GM03348 (cell line): Measurements from ENCODE around the gene MAPKAP1.
A peak's percentile ranks its signal among the peaks of the same experiment; 100 is the strongest.

ENCODE experiments used
- DNase-seq: peaks from one replicate; pipeline ENCODE4 v3.0.0; 2012; ENCODE audit warnings: low spot score

Gene MAPKAP1

DNA sequence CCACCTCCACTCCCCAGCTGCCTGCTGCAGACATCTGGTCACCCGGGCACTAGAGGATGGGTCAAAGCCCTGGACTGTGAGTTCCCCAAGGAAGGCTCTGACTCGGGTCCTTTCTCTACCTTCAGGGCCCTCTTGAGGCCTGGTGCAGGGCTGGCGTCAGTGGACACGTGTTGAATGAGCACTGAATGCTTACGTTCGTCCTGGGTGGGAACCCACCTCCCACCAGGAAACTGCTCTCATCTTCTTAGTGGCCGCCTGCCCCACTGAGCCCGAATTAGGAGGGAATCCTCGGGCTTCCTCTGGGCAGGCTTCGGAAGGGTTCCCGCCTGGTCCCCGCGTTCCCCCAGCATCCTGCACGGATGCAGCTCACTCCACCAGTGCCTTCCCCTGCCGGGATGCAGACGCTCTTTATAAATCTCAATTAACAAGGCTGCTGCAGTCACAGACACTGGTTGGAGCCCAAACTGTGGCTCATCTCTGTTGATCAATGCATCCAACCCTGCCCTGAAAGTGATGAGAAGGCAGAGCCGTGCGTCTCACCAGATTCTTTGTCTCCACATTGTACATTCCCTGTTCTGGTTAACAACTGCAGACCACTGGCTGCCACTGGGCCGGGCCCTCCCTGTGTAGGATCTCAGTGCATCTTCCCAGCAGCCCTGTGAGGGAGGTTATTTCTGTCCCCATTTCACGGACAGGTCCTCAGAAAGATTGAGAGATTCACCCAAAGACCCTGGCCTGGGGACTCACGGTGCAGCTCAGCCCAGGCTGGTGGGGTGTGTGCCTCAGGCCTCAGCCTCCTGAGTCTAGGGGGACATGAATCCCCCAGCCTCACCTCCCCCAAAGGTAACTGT, 276.6 kb downstream of the MAPKAP1 start:
- DNase-seq: no peak

DNA sequence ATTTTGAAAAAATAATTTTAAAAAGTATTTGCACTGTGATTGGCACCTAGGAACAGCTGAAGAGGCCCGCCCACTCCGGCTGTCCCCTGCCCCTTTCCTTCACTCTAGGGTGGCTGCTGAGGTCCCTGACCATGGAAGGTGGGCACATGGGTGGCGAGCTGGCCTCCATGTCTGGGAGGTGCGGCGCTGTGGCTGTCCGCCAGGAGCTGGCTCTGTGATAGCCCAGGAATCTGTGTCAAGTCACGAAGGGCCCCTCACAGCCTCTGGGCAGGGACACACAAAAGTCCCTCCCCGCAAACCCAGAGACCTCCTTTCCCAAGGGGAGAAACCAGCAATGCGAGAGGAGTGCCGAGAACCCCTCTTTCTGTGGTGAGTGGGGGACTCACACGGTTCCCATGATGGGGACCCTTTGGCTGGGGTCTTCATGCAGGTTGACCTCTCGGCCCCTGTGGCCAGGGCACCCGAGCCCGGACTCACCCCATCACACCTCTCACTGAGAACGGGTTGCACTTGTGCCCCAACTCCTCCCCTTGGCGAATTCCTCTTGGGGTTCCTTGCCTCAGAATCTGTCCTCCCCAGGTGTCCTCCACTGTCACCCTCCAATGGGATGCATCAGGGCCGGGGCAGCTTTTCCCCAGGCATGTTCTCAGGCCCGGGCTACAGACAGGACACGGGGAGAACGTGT, 277.4 kb downstream of the MAPKAP1 start:
- no peak for DNase-seq

DNA sequence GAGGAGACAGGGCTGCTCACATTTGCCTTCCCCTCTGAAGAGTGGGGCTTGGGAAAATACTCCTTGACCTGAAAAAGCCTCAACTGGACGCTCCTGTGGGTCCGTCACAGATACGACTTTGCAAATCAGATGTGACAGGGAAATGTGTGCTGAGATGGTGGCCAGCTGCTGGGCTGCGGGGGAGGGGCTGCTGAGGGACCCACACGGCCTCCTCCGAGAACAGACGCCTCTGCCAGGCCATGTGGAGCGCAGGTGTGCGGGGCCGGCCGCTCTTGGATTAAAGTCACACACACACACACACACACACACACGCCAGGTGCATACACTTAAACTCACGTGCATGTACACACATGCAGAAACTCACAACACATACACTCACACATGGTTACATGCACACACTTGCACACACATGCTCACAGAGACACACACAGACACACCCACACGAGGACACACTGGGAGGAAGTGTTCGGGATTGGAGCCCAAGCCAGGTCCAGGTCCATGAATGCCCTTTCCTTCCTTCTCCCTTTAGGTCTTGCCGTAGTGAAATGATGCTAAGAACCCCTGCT, 278.0 kb downstream of the MAPKAP1 start:
- no peak for DNase-seq

DNA sequence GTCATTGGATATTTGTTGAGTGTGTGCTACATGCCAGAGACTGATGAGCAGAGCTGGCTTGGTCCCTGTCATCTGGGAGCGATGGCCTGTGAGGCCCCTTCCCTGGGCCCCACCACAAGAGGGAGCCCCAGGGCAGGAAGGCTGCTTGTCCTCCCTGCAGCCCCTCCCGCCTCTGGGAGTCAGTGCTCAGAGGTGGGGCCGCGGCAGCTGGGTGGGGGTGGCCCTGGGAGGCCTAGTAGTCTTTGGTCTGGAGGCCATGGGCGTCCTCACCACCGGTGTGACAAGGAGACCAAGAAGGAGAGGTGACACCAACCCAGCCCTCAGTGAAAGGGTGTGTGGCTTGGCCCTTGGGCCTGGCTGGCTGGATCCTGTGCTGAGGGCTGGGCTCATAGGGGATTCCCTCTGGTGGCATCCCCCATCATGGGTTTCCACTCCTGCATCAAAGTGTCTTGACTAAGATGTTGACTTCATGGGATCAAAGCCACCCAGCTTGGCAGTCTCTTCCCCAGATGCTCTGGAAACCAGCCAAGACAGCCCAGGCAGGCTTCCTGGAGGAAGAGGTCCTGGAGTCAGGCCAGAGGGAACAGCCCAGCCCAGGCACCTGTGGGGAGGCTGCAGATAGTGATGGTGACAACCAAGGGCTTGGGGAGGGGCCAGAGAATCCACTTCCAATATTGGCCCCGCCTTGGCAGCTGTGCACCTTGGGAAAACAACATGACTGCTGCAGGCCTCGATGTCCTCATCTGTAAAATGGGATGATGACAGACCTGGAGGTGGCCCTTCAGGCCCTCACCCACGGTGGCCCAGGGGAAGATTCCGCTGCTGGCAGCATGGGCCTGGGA, 278.7 kb downstream of the MAPKAP1 start:
- DNase-seq: peak; percentile 54

DNA sequence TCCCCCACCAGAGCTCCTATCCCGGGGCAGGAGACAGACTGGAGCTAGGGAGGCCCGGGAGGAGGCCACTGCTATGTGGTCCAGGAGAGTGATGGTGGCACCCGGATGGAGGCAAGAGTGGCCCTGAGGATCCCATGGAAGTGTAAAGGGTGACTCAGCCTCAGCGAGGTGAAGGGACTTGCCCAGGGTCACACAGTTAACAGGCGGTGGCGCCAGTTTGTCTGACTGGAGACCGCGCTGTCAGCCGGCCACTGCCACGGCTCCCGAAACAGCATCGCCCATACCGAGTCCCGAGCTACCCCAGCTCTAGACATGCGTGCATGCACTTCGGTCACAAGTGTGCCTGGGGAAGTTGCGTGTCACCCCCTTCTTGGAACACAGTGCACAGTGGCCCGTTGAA, 279.5 kb downstream of the MAPKAP1 start:
- DNase-seq: no peak

DNA sequence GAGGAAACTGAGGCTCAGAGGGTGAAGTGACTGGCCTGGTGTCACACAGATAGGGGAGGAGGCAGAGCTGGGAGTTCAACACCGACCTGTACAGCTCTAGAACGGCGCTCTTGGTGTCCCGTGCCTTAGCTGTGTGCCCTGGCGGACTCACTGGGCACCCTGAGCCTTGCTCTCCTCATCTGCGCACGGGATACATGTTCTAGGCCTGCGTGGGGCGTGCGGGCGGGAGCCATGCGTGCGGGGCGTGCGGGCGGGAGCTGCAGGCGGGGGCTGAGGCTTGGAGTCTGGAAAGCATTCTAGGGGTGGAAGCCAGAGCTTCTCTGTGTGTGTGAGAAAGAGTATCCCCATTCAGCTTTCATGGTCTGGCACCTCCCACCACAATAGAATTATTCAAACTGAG, 280.1 kb downstream of the MAPKAP1 start:
- DNase-seq: no peak

DNA sequence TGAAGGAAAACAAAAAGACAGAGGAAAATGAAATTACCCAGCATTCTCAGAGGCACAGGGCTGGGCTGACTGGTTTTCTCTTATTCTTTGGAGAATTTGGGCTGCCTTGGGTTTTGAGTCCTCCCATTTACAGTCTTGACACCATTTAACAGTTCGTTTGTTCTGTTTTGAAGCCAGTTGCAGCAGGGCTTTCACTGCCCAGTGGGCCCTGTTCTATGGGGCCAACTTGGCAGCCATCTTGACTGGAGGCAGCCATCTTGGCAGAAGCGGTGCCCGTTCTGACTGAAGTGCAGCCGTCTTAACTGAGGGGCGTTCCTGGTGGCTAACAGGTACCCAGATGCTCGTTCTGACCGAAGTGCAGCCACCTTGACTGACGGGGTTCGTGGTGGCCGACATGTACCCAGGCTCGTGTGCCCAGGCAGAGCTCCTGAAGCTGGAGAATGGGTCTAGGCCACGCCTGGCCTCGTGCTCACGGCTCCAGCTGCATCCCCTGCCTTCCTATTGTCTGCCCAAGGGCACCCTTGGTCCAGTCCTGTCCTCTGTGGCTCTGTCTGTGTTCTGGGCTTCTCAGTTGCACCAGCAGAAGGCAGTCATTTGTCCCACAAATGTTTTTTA, 281.0 kb downstream of the MAPKAP1 start:
- DNase-seq: no peak

DNA sequence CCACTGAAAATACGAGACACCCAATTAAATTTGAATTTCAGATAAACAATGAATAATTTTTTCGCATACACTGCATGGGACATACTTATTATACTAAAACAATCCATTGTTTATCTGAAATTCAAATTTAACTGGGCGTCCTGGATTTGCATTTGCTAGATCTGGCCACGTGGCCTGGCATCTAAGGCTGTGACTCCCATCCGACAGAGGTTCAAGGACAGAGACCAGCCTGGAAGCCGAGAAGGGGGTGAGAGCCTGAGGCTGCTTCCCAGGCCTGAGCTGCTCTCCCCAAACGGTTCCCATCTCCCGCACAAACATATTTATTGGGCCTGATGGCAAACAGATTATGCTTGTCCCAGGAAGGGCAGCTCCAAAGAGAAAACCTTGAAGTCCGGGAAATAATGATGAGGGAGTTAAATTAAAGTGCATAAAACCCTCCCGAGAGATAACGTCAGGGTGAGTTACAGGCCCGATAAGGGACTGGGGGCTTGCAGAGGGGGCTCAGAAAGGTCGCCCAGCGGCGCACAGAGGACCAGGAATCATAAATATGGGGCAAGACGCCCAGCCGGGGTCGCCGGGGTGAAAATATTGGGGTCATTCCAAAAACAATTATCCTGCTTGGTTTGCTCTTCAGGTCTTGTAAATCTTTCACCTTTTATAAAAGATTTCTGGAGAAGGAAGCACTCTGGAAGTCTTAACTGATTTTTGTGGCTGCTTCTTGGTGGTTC, 281.7 kb downstream of the MAPKAP1 start:
- DNase-seq: no peak

DNA sequence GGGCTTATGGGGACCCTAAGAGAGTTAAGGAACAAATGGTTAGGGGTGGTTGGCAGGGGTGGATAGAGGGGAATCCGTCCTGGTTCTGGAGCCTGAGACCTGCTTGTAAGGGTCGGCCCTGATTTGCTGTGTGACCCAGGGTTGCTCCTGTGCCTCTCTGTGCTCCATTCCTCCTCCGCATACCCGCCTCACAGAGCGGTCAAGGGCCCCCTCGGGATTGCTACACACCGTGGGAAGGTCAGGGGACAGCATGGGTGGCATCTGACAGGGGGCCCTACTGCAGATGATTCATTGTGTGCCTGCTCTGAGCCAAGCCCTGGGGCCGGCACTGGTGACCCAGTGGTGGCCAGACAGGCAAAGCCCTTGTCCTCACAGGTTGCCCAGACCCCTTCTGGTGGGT, 283.0 kb downstream of the MAPKAP1 start:
- no peak for DNase-seq

DNA sequence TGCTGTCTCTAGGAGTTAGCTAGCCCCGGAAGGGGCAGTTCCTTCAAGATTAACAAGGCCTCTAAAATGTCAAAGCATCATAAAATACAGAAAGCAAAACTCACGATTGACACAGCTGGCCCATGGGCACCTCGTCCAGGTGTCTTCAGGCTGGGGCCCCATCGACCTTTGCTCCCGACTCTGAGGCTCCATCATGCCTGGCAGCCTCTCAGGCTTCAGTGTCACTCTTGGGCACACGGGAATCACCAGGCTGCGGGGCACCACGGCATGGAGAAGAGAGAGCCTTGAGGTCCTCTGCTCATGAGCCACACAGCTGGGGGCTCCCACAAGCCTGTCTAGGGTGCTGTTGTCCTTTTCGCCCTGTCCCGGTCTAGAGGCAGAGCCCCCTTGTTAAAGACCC, 284.2 kb downstream of the MAPKAP1 start:
- DNase-seq: no peak

DNA sequence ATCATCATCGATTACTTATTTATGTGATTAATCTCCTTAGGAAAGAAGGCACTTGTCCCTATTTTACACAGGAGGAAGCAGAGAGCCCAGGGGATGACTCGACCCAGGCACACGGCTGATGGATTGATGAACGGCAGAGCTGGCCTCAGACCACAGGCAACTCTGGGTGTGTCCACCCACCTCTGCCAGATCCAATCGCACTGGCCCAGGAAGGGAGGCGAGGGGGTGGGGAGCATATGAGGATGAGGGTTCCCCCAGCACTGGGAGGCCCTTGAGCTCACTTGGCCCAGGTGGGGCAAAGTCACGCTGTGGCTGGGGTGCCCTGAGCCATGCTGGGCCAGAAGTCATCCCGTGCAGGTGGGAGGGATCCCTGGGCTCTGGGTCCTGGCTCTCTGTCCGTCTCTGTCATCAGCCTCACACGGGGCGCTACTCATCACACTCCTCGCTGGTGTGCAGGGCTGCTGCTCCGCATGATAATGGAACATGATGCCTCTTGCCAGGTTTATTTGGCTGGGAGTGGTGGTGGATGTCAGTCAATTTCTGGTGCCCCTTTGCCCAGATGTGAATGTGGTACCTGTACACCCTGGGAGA, 285.3 kb downstream of the MAPKAP1 start:
- no peak for DNase-seq

DNA sequence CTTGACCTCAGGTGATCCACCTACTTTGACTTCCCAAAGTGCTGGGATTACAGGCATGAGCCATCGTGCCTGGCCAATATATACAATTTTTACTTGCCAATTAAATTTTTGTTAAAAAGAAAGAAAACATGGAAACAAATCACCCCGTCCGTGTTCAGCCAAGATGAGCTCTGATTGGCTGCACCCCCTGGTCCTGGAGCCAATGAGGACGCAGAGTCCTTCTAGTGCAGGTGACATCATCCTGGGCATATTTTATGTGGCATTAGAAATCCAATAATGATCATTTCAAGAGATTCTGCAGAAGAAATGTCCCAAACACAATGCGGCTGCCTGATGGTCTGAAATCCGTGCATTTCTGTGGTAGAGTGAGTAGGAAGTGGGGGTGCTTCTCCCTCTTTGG, 285.8 kb downstream of the MAPKAP1 start:
- no peak for DNase-seq

DNA sequence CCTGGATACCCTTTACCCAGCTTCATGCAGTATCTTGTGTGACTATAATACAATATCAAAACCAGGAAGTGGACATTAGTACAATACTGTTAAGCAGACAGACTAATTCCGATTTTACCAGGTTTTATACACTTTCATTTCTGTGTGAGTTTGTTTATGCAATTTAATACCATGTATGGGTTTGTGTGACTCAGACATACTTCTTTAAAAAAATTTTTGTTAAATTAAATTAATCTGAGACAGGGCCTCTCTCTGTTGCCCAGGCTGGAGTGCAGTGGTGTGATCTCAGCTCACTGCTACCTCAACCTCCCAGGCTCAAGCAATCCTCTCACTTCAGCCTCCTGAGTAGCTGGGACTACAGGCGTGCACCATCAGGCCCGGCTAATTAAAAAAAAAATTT, 288.6 kb downstream of the MAPKAP1 start:
- DNase-seq: no peak

DNA sequence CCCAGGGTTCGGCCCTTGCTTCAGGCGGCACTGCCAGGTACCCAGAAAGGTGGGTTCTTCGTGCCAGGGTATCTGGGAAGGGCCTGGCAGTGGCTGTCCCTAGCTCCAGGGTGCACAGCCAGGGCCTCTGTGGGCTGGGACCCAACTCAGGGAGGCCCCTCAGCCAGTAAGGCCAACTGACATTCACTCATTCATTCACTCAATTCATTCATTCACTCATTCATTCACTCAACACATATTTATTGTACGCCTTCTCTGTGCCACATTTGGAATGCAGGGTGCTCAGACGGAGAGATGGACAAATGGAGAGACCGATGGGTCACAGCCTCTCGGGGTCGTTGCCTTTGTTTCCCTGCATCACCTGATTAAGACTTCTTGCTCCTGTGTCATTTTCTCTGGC, 290.5 kb downstream of the MAPKAP1 start:
- DNase-seq: no peak

DNA sequence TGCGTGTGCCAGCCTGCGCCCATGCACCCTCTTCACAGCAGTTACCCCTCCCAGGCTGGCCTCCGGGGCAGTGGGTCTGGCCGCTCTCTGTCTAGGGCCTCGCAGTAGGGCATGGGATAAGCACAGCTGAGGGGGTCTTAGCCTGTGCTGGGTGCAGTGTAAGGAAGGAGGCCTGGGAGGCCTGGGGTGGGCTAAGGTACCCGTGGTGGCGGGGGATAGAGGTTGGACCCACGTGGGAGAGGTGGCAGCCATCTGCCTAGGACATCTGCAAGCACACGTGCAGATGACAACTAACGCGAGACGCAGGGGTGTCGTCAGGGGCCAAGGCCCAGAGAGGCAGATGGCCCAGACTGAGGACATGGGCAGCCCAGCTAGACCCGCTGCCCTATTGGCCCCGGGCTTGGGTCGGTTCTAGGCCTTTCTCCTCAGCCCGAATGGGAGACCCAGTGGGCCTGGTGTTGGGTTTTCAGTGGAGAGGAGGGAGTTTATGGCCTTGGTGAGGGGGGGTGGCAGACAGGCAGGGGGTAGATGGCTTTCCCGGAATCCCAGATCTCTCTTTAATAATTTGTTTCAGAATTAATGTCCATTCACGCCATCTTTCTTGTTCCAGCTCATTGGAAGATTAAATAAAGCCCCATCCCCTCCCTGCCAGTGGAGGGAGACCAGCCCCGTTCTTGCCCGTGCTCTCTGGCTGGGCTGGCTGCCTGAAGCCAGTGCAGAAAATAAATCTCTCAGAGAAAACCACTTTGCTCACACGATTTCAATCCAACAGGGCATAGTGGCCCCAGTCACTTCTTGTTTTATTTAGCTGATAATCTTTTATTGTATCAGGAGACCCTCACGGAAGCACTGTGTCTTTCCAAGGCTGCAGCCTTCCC, 291.2 kb downstream of the MAPKAP1 start:
- no peak for DNase-seq

DNA sequence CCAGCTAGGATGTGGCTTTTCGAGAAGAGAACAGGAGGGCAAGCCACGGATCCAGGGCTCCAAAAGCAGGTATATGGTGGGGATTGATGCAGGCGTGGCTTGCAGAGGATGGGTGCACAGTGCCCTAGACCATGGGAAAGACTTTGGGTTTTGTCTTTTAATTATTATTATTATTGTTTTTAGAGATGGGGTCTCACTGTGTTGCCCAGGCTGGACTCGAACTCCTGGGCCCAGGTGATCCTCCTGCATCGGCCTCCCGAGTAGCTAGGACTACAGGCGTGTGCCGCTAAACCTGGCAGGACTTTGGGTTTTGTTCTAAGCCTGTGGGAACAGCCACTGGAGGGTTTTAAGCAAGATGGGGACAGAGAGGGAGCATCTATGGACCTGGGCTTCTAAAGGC, 293.4 kb downstream of the MAPKAP1 start:
- no peak for DNase-seq

DNA sequence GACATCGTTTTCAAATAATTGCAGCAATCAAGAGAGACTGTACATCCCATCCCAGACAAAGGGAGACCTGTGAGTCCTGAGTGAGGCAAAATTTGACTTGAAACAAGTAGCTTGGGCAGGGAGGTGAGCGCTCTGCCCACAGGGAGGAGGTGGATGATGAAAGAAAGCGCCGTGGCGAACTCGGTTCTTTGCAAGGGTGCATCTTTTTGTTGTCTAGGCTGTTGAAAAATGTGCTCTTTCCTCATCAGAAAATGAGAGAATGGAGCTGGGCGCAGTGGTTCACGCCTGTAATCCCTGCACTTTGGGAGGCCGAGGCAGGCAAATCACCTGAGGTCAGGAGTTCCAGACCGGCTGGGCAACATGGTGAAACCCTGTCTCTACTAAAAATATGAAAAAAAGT, 294.8 kb downstream of the MAPKAP1 start:
- DNase-seq: no peak

DNA sequence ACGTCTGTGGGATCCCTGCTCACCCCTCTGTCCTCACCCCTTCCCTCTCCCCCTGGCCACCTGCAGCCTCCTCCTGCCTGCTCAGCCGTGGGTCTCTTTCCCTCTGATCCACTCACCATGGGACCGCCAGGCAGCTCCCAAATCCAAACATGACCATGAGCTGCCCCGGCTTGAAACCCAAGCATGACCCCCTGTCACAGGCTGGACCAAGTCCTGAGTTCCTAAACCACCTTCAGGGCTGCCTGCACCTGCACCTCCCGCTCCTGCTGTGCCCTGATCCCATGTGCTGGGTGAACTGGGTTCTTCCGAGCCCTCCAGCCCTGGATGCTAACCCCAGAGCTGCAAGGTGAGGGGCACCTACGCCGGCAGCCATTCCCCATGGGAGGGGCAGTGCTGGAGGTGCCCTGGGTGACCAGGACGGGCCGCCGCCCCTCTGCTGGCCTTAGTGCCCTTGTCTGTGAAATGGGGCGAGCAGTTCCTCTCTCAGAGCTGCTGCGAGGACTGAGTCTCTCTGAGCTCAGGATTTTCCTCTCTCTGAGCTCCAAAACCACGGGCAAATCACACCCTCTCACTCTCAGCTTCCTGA, 295.7 kb downstream of the MAPKAP1 start:
- DNase-seq: no peak

DNA sequence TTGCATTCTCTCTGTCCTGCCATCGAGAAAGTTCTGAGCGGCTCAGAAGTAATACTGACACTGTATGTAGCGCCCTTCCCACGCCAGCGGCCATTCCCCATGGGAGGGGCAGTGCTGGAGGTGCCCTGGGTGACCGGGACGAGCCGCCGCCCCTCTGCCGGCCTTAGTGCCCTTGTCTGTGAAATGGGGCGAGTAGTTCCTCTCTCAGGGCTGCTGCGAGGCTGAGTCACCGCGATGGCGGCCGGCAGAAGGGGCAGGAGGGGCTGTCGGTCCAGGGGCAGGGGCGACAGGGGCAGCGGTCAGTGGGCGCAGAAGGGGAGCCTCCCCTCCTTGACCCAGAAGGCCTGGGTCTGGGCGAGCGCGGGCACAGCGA, 296.5 kb downstream of the MAPKAP1 start:
- no peak for DNase-seq
